SK-N-SH (cell line): ENCODE results near the gene GRB10. TPM values are rescaled to one million over a fixed set of nuclear protein-coding genes. Genes with fewer than 3 reads are reported as not detected.

Experiments
- CTCF ChIA-PET: fragments of 300-600, 350-600 bp; formaldehyde crosslinking; extraction: SDS; loops from one replicate; lab custom pipeline; 2021; lab: Yijun Ruan, JAX
- POLR2A ChIA-PET: fragments of 350-600 bp; sonication (Branson Sonifier 250); formaldehyde crosslinking; extraction: SDS; loops from one replicate; lab custom pipeline; 2020; ENCODE audit warnings: antibody characterized with exemption, inconsistent platforms; lab: Yijun Ruan, JAX
- DNase-seq: peaks from one replicate; pipeline ENCODE4 v3.0.0; 2012
- H2AFZ ChIP-seq: fragments of 200-600 bp; sonication (generic); 2 replicates; pipeline ENCODE4 v1.8.1; 2016; ENCODE audit warnings: antibody characterized with exemption, mild to moderate bottlenecking, low read depth
- H3F3A ChIP-seq: fragments of 200-600 bp; sonication (generic); replicated peaks from 2 replicates; pipeline ENCODE3; 2016; ENCODE audit warnings: antibody characterized with exemption, mild to moderate bottlenecking; ENCODE audit not compliant: insufficient read depth
- H3K27ac ChIP-seq, 2 experiments: fragments of 200-500 bp in 1 of 2; fragments of 200-600 bp in 1 of 2; sonication (Bioruptor generic) in 1 of 2; sonication (generic), shearing (Covaris generic) in 1 of 2; 2 replicates each; pipeline versions ENCODE4 v1.5.1 to v1.6.1; 2014 to 2016; ENCODE audit warnings: low read depth in 2 of 2, inconsistent platforms in 1 of 2, low read length in 1 of 2, mild to moderate bottlenecking in 1 of 2, mixed read lengths in 1 of 2
- H3K27me3 ChIP-seq: fragments of 200-600 bp; sonication (generic), shearing (Covaris generic); 2 replicates; pipeline ENCODE4 v1.6.1; 2016; ENCODE audit warnings: mixed run types; ENCODE audit not compliant: insufficient read depth
- H3K36me3 ChIP-seq, 2 experiments: fragments of 200-500 bp in 1 of 2; fragments of 200-600 bp in 1 of 2; sonication (Bioruptor generic) in 1 of 2; sonication (generic) in 1 of 2; replicated peaks in 1 of 2; 2 replicates each; pipeline versions ENCODE3 to v1.5.1; 2014 to 2016; ENCODE audit warnings: low read length in 1 of 2, mild to moderate bottlenecking in 1 of 2; ENCODE audit not compliant: insufficient read depth in 2 of 2, control insufficient read depth in 1 of 2
- H3K4me1 ChIP-seq, 2 experiments: fragments of 200-500 bp in 1 of 2; fragments of 200-600 bp in 1 of 2; sonication (Bioruptor generic) in 1 of 2; sonication (generic), shearing (Covaris generic) in 1 of 2; 2 replicates each; pipeline versions ENCODE4 v1.5.1 to v1.6.1; 2014 to 2016; ENCODE audit warnings: low read depth in 1 of 2, low read length in 1 of 2, mixed run types in 1 of 2; ENCODE audit not compliant: insufficient read depth in 2 of 2, control insufficient read depth in 1 of 2
- H3K4me2 ChIP-seq: fragments of 200-600 bp; sonication (generic), shearing (Covaris generic); 2 replicates; pipeline ENCODE4 v1.6.1; 2017; ENCODE audit warnings: mixed run types
- H3K4me3 ChIP-seq, 2 experiments: fragments of 200-500 bp in 1 of 2; fragments of 200-600 bp in 1 of 2; sonication (Bioruptor generic) in 1 of 2; sonication (generic), shearing (Covaris generic) in 1 of 2; 2 replicates each; pipeline versions ENCODE4 v1.5.1 to v1.8.1; 2014 to 2016; ENCODE audit warnings: low read depth in 2 of 2, inconsistent platforms in 1 of 2, low read length in 1 of 2, mild to moderate bottlenecking in 1 of 2, mixed read lengths in 1 of 2, moderate library complexity in 1 of 2
- H3K79me2 ChIP-seq: fragments of 200-600 bp; sonication (generic); 2 replicates; pipeline ENCODE4 v1.8.1; 2017; ENCODE audit warnings: mild to moderate bottlenecking; ENCODE audit not compliant: insufficient read depth
- H3K9ac ChIP-seq: fragments of 200-600 bp; sonication (generic); 2 replicates; pipeline ENCODE4 v1.6.1; 2017; ENCODE audit warnings: mixed run types
- H3K9me2 ChIP-seq: fragments of 200-600 bp; sonication (generic); 2 replicates; pipeline ENCODE4 v1.6.1; 2017; ENCODE audit warnings: mixed run types
- H3K9me3 ChIP-seq: fragments of 200-600 bp; sonication (generic); 2 replicates; pipeline ENCODE4 v1.6.1; 2017; ENCODE audit warnings: mixed run types, mild to moderate bottlenecking, moderate library complexity
- H4K20me1 ChIP-seq: fragments of 200-600 bp; sonication (generic); 2 replicates; pipeline ENCODE4 v1.6.1; 2017; ENCODE audit warnings: mild to moderate bottlenecking, mixed run types; ENCODE audit not compliant: insufficient read depth
- CTCF ChIP-seq: fragments of 200-600 bp; sonication (generic); IDR thresholded peaks from 2 replicates; pipeline ENCODE4 v1.6.1; 2017; ENCODE audit warnings: antibody characterized with exemption, mild to moderate bottlenecking, moderate library complexity
- EP300 ChIP-seq, 2 experiments: IDR thresholded peaks; 2 replicates each; pipeline versions ENCODE4 v1.4.0 to v1.6.1; 2012; ENCODE audit warnings: borderline replicate concordance in 1 of 2, low read depth in 1 of 2, low read length in 1 of 2
- EZH2phosphoT487 ChIP-seq: fragments of 200-600 bp; sonication (generic); IDR thresholded peaks from 2 replicates; pipeline ENCODE4 v1.6.1; 2017; ENCODE audit warnings: low read depth, mixed run types, mild to moderate bottlenecking, antibody characterized with exemption, moderate library complexity, borderline replicate concordance
- FOSL2 ChIP-seq: IDR thresholded peaks from 2 replicates; pipeline ENCODE4 v1.4.0; 2012; ENCODE audit warnings: low read depth, mild to moderate bottlenecking, moderate library complexity, borderline replicate concordance
- FOXM1 ChIP-seq: IDR thresholded peaks from 2 replicates; pipeline ENCODE4 v1.4.0; 2012; ENCODE audit warnings: low read depth, mild to moderate bottlenecking
- GATA2 ChIP-seq: sonication (generic); formaldehyde crosslinking; IDR thresholded peaks from 2 replicates; pipeline ENCODE4 v1.5.0; 2020; ENCODE audit warnings: mild to moderate bottlenecking, missing genetic modification reagents
- IRF3 ChIP-seq: fragments of 150-350 bp; IDR thresholded peaks from 2 replicates; pipeline ENCODE4 v1.6.1; 2016; ENCODE audit warnings: mild to moderate bottlenecking, low read depth, low read length
- JUND ChIP-seq: IDR thresholded peaks from 2 replicates; pipeline ENCODE4 v1.4.0; 2012
- MEF2A ChIP-seq: IDR thresholded peaks from 2 replicates; pipeline ENCODE4 v1.4.0; 2012; ENCODE audit warnings: low read depth, borderline replicate concordance
- PBX3 ChIP-seq: IDR thresholded peaks from 2 replicates; pipeline ENCODE4; 2012
- POLR2AphosphoS5 ChIP-seq: IDR thresholded peaks from 2 replicates; pipeline ENCODE4 v1.6.1; 2012; ENCODE audit warnings: low read depth, low read length
- RCOR1 ChIP-seq: fragments of 150-350 bp; IDR thresholded peaks from 2 replicates; pipeline ENCODE4 v1.6.1; 2017; ENCODE audit warnings: antibody characterized with exemption, low read length
- RFX5 ChIP-seq: IDR thresholded peaks from 2 replicates; pipeline ENCODE4 v1.6.1; 2012; ENCODE audit warnings: mild to moderate bottlenecking, improper control_type of control experiment, low read length
- RXRA ChIP-seq: IDR thresholded peaks from 2 replicates; pipeline ENCODE4 v1.4.0; 2012; ENCODE audit warnings: low read depth, mild to moderate bottlenecking, borderline replicate concordance
- SMC3 ChIP-seq: IDR thresholded peaks from 2 replicates; pipeline ENCODE4 v1.6.1; 2012; ENCODE audit warnings: low read depth, low read length, improper control_type of control experiment
- TCF12 ChIP-seq: IDR thresholded peaks from 2 replicates; pipeline ENCODE4 v1.4.0; 2012
- TEAD4 ChIP-seq: IDR thresholded peaks from 2 replicates; pipeline ENCODE4 v1.4.0; 2012; ENCODE audit warnings: mild to moderate bottlenecking, borderline replicate concordance; ENCODE audit not compliant: insufficient read depth
- WGBS: methylation state at CpG from one replicate; pipeline ENCODE4 v1.1.6; 2017; ENCODE audit warnings: low lambda C conversion rate; 5-methylcytosine and 5-hydroxymethylcytosine counted together
- polyA plus RNA-seq, 3 experiments: library from polyadenylated mRNA; depleted of rRNA; stranded (reverse); fragments of >200 nt; gene quantifications; 2 replicates each; pipeline ENCODE4 v1.2.3, GENCODE V29; 2012
- TF ChIP-seq, protein P1 (sequence below): IDR thresholded peaks from 2 replicates; pipeline ENCODE4 v1.4.0; 2012; ENCODE audit warnings: low read depth, borderline replicate concordance

GRB10 gene
- polyA plus RNA-seq, 1 of the 3 experiments (the other 2 are of a cell fraction), result 5.1 TPM

DNA sequence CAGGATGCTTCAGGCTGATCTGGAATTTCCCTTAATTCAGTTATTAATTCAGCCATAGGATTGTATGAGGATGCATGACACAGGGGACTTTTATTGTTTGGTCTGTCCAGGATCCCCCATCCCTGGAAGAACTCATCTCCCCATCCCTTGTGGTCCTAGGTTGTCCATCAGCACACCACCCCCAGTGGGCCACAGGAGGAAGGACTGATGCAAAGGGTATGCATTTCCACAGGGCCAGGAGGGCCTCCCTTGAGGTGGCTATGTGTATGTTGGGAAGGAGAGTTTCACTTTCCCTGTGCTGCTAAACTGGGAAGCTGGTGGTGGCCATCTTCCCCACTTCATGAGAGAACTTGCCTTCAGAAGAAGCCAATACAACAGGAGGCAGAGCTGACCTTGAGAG lies 44.6 kb upstream of the GRB10 start:
- no peak overlapping the region for H3K4me3 ChIP-seq
- H3F3A ChIP-seq, result peaks cover 16% of the 10 kb centered on the region
- no peaks in the 10 kb centered on the region for H3K27me3 ChIP-seq
- H3K79me2 ChIP-seq, result no peaks in the 10 kb centered on the region
- no peaks in the 10 kb centered on the region for H4K20me1 ChIP-seq
- ChIA-PET CTCF (no interaction called here), POLR2A (no interaction called here)
- no peaks in the 10 kb centered on the region for H3K9me3 ChIP-seq
- H3K4me1 ChIP-seq, result peaks cover 0 to 22% of the 10 kb centered on the region in 2 experiments; a peak in 2 of 4 replicates
- H3K36me3 ChIP-seq, result no peaks in the 10 kb centered on the region
- DNase-seq, result no peak
- TF ChIP-seq FOXM1, result no peak
- TF ChIP-seq CTCF, result peak; percentile 32; the same call in 1 of the 2 replicates
- TF ChIP-seq POLR2AphosphoS5, result no peak
- H3K27ac ChIP-seq, result peak overlapping the region in 1 of 2 experiments; percentile 90; a peak in 2 of 4 replicates
- no peaks in the 10 kb centered on the region for H3K9me2 ChIP-seq
- H3K9ac ChIP-seq, result peak overlapping the region; percentile 34; the same call in 1 of the 2 replicates
- peak overlapping the region; percentile 26; the same call in 1 of the 2 replicates for H2AFZ ChIP-seq
- H3K4me2 ChIP-seq, result peak overlapping the region; percentile 39

- H3K4me3 ChIP-seq, result no peak overlapping the region
- no peak for DNase-seq
- WGBS, result 18% methylated on average over 8 of the region's 8 CpGs
- H4K20me1 ChIP-seq, result no peaks in the 10 kb centered on the region
- peak overlapping the region; percentile 47 for H2AFZ ChIP-seq
- no peaks in the 10 kb centered on the region for H3K36me3 ChIP-seq
- H3F3A ChIP-seq, result peaks cover 23% of the 10 kb centered on the region
- CTCF ChIA-PET, result no interaction called here
- peak overlapping the region; percentile 34; the same call in 1 of the 2 replicates for H3K9ac ChIP-seq
- no peaks in the 10 kb centered on the region for H3K79me2 ChIP-seq
- no peaks in the 10 kb centered on the region for H3K27me3 ChIP-seq
- peak overlapping the region; percentile 39 for H3K4me2 ChIP-seq
- no peaks in the 10 kb centered on the region for H3K9me3 ChIP-seq
- peak overlapping the region in 1 of 2 experiments; percentile 90; a peak in 2 of 4 replicates for H3K27ac ChIP-seq
- H3K9me2 ChIP-seq, result no peaks in the 10 kb centered on the region
- POLR2A ChIA-PET, result no interaction called here
- H3K4me1 ChIP-seq, result peaks cover 0 to 27% of the 10 kb centered on the region in 2 experiments; a peak in 3 of 4 replicates
- TF ChIP-seq CTCF (peak; percentile 30; the same call in 1 of the 2 replicates), MEF2A (peak; percentile 50; the same call in 1 of the 2 replicates), FOXM1 (no peak), EP300 (IDR thresholded peaks at IDR 0.05; ENCODE audit: borderline replicate concordance in 1 of 2, low read depth in 1 of 2, low read length in 1 of 2) (peak in 1 of 2 experiments; percentile 61; a peak in 1 of 4 replicates), SMC3 (no peak), EZH2phosphoT487 (no peak), IRF3 (no peak), RFX5 (no peak), PBX3 (peak; percentile 76), FOSL2 (peak; percentile 92), RCOR1 (no peak), GATA2 (CRISPR knock-in tag) (no peak), RXRA (peak; percentile 89; the same call in 1 of the 2 replicates), TCF12 (peak; percentile 87), POLR2AphosphoS5 (no peak), TEAD4 (no peak; the same call in 1 of the 2 replicates), JUND (peak; percentile 91)
- TF ChIP-seq, protein P1, sequence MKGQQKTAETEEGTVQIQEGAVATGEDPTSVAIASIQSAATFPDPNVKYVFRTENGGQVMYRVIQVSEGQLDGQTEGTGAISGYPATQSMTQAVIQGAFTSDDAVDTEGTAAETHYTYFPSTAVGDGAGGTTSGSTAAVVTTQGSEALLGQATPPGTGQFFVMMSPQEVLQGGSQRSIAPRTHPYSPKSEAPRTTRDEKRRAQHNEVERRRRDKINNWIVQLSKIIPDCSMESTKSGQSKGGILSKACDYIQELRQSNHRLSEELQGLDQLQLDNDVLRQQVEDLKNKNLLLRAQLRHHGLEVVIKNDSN, result peak; percentile 72
Observed at GRCh38 chr7:50826371-50827172, 43.9 kb upstream of the GRB10 start.
